Stimulated activated CD4-positive, alpha-beta T cell treated with anti-CD3 and anti-CD28 coated beads, Interleukin-4, amount 100 ng/mL, for 4 hours (primary cell): ENCODE measurements around the gene GPN2.
A peak's percentile ranks its signal among the peaks of the same experiment; 100 is the strongest.
"Not testable (repeated sequence)": the region's sequence is repeated elsewhere in the genome, so short reads cannot be mapped to it uniquely, and the experiment has no call there.

Experiments used
- DNase-seq, 2 experiments: peaks; one replicate each; pipeline ENCODE4 v3.0.0-alpha.2; 2020

GPN2 gene

DNA sequence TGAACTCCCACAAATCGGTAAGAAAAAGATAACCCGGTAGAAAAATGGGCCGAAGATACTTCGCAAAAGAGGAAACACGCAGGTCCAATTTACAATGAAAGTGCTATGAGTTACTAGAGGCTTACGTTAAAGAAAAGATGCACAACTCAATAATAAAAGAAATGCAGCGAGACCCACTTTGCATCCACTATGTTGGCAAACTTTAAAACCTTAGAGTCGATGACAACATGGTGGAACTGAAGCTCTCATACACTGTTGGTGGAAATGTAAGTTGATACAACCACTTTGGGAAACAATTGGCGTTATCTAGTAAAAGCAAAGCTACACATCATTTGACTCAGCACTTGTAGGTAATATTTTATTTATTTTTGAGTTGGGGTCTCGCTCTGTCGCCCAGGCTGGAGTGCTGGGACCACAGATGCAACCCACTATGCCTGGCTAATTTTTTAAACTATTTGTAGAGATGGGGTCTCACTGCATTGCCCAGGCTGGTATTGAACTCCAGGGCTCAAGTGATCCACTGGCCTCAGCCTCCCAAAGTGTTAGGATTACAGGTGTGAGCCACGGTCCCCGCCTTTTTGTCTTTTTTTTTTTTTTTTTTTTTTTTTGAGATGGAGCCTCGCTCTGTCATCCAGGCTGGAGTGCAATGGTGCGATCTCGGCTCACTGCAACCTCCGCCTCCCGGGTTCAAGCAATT, 10.9 kb upstream of the GPN2 start:
- no peak for DNase-seq

GRCh38 chr1:26900001-26900814, 10.1 kb upstream of the GPN2 start, which contains the start of gene GPATCH3:
GPATCH3 (minus strand) TSS chr1:26900467; CDS start chr1:26900442, 25 bp downstream.
- DNase-seq = peak; percentile 84 to 85

- DNase-seq = no peak
These were observed 7.3 kb upstream of the GPN2 start for GRCh38 chr1:26897351-26897750.

DNA sequence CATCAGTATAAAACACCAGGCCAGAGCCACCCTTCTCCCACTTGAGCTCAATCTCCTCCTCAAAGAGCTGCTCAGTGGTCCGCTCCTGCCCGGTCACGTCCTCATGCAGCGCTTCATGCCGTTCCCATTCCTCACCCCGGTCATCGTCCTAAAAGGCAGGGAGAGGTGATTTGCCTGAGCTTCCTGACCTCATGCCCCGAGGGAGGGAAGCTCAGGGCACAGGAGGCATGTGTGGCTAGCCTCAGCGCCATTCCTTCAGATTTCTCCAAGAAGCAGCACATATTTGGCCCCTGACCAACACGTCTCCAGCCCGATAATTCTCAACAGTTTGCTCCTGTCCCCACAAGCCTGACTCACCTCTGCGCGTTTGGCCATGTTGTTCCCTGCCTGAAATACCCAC, 4.2 kb upstream of the GPN2 start:
- DNase-seq = no peak

- DNase-seq = no peak
These were observed 349 bp upstream of the GPN2 start for GRCh38 chr1:26890467-26890796.

DNA sequence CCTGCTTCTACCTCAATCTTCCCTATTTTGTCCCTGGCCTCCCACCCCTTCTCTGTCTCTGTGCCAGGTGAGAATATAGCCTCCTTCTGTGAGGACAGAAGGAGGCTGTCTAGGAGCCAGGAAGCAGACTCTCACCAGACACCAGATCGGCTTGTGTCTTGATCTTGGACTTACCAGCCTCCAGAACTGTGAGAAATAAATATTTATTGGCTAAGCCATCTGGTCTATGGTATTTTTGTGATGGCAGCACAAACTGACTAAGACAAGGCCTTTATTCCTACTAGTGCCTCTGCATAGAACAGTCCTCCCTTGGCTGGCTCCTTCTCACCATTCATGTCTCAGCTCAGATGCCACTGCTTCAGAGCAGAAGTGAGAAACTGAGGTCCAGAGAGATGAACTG, 1.9 kb downstream of the GPN2 start:
- DNase-seq = no peak

DNA sequence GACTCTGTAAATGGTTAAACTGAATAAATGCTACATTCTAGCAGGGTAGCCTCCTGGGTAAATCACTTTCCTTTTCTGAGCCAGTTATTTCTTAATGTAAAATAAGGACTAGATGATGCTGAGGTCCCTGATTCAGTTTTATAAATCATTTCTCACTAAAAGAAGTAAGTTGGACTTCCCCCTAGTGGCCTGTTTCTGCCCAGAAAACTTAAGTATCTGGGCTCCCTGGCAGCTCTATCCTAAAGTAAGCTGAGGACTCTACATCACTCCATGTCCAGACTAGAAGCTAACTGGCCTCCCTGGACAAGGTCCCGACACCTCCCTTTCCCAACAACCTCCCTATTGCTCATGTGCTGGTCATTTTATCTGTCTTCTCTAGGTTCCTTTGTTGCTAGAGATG, 3.0 kb downstream of the GPN2 start:
- DNase-seq = no peak

- no peak for DNase-seq
These were observed 7.2 kb downstream of the GPN2 start for GRCh38 chr1:26882696-26883463.

GRCh38 chr1:26881611-26882010, 8.5 kb downstream of the GPN2 start:
- not testable (repeated sequence) for DNase-seq

GRCh38 chr1:26879793-26880192, 10.3 kb downstream of the GPN2 start:
- DNase-seq = no peak

- no peak for DNase-seq
These were observed 12.8 kb downstream of the GPN2 start for GRCh38 chr1:26877326-26877725.

DNA sequence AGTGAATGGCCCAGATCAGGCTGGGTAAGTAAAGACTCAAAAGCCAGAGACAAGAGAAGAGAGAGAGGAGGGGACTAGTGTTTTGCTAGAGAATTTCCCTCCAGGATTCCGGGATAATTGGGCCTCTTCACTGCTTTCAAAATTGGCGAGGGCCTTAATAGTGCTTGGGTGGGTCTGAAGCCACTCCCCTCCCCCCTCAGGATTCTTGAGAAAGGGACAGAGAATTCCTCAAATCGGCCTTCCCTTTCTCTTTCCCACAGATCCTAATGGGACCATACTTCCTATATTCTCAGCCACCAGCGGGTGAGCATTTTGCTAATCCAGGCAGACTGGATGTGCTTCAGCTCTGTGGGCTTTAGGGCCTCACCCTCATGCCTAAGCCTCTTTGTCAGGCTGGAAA, 15.2 kb downstream of the GPN2 start:
- no peak for DNase-seq

DNA sequence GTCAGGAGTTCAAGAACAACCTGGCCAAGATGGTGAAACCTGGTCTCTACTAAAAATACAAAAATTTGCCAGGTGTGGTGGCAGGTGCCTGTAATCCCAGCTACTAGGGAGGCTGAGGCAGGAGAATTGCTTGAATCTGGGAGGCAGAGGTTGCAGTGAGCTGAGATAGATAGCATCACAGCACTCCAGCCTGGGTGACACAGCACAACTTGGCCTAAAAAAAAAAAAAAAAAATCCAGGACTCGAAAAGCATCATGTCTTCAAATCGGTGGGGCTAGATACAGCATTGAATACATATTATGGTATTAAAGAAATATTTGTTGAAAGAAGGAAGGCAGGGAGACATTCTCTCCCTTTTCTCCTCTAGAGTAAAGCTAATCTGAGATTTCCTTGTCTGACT, 17.0 kb downstream of the GPN2 start:
- DNase-seq = not testable (repeated sequence)

- DNase-seq = peak; percentile 92
These were observed 25.2 kb downstream of the GPN2 start for GRCh38 chr1:26864610-26865480.

GRCh38 chr1:26863685-26864077, 26.4 kb downstream of the GPN2 start:
- no peak for DNase-seq

- peak; percentile 32 to 41 for DNase-seq
These were observed 27.1 kb downstream of the GPN2 start, which contains the start of gene SFN for GRCh38 chr1:26862781-26863684. SFN (plus strand) TSS chr1:26863149; CDS start chr1:26863213, 64 bp downstream.

GRCh38 chr1:26861889-26862378, 28.1 kb downstream of the GPN2 start:
- no peak for DNase-seq

DNA sequence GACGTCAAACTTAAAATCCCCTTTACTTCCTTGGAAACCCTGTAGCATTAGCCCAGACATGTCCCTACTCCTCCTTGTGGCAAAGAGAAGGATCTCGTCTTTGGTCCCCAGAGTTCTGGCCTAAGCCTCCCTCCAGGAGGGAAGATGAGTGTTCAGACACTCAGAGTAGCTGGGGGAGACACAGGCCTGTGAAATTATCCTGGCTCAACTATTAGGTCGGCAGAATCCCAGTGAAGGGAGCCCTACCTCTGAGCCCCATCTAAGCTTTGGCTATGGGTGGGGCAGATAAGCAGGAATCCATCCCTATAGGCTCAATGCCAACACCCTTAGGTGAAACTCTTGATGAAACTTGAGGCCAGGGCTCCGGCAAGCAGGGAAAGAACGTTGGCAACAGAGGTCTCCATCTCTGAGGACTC, 28.8 kb downstream of the GPN2 start:
- DNase-seq = no peak

- DNase-seq = no peak
These were observed 31.0 kb downstream of the GPN2 start for GRCh38 chr1:26858891-26859640.

DNA sequence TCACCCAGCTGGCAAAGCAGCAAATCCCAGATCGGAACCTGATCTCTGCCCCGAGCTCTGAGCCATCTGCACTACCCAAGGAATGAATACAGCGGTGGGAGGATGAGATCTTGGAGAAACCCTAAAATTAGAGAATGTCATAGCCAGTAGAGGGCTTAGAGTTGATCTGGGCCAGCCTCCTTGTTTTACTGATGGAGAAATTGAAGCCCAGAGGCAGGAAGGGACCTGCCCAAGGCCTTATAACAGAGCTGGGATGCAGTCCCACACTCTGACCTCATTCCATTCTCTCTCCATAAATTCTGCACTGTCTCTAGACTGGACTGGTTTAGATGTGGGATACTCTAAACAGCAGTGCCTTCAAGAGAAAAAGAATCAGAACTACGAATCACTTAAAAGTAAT, 31.9 kb downstream of the GPN2 start:
- DNase-seq = no peak
